Mesendoderm (in vitro differentiated cells): ENCODE data around the gene IL20.

Experiments used
- DNase-seq: peaks from one replicate; pipeline ENCODE4 v3.0.0; 2013
- H2AK5ac ChIP-seq: 2 replicates; pipeline ENCODE4 v1.6.1; 2013; ENCODE audit warnings: low read length, inconsistent platforms
- H2BK120ac ChIP-seq: 2 replicates; pipeline ENCODE4 v1.6.1; 2013; ENCODE audit warnings: low read depth, mild to moderate bottlenecking, low read length, moderate library complexity, mixed read lengths
- H2BK15ac ChIP-seq: replicated peaks from 2 replicates; pipeline ENCODE4 v1.6.1; 2013; ENCODE audit warnings: low read depth, mild to moderate bottlenecking, moderate library complexity
- H2BK5ac ChIP-seq: 2 replicates; pipeline ENCODE4 v1.6.1; 2013; ENCODE audit warnings: low read length, inconsistent platforms
- H3K18ac ChIP-seq: 2 replicates; pipeline ENCODE4 v1.6.1; 2013; ENCODE audit warnings: mild to moderate bottlenecking, low read length, mixed read lengths
- H3K23ac ChIP-seq: one replicate; pipeline ENCODE4 v1.6.1; 2013; ENCODE audit warnings: low read length
- H3K27ac ChIP-seq: 2 replicates; pipeline ENCODE4 v1.5.1; 2013; ENCODE audit warnings: low read depth, mild to moderate bottlenecking, inconsistent platforms, low read length, moderate library complexity
- H3K27me3 ChIP-seq: 2 replicates; pipeline ENCODE4 v1.6.1; 2013; ENCODE audit warnings: low read length, control low read depth, mild to moderate bottlenecking, inconsistent platforms; ENCODE audit not compliant: insufficient read depth, poor library complexity
- H3K36me3 ChIP-seq: 2 replicates; pipeline ENCODE4 v1.6.1; 2013; ENCODE audit warnings: low read length, inconsistent platforms; ENCODE audit not compliant: control insufficient read depth, insufficient read depth
- H3K4ac ChIP-seq: one replicate; pipeline ENCODE4 v1.6.1; 2013; ENCODE audit warnings: low read depth, mild to moderate bottlenecking, low read length, moderate library complexity
- H3K4me1 ChIP-seq: 2 replicates; pipeline ENCODE4 v1.6.1; 2013; ENCODE audit warnings: low read depth, low read length, inconsistent platforms; ENCODE audit not compliant: control insufficient read depth
- H3K4me2 ChIP-seq: 2 replicates; pipeline ENCODE4 v1.6.1; 2013; ENCODE audit warnings: low read length
- H3K4me3 ChIP-seq: 2 replicates; pipeline ENCODE4 v1.5.1; 2013; ENCODE audit warnings: mild to moderate bottlenecking, low read length
- H3K56ac ChIP-seq: one replicate; pipeline ENCODE4 v1.6.1; 2013; ENCODE audit warnings: low read length
- H3K79me1 ChIP-seq: 2 replicates; pipeline ENCODE4 v1.6.1; 2013; ENCODE audit warnings: low read length, inconsistent platforms
- H3K79me2 ChIP-seq: 2 replicates; pipeline ENCODE4 v1.6.1; 2013; ENCODE audit warnings: mild to moderate bottlenecking, low read length; ENCODE audit not compliant: control insufficient read depth, insufficient read depth
- H3K9ac ChIP-seq: 2 replicates; pipeline ENCODE4 v1.6.1; 2013; ENCODE audit warnings: low read length, inconsistent platforms
- H4K5ac ChIP-seq: one replicate; pipeline ENCODE4 v1.6.1; 2013; ENCODE audit warnings: low read length
- H4K8ac ChIP-seq: one replicate; pipeline ENCODE4 v1.6.1; 2013; ENCODE audit warnings: low read depth, mild to moderate bottlenecking, control low read depth, low read length, moderate library complexity
- WGBS: extraction: QIAGEN DNeasy Blood & Tissue Kit; methylation state at CpG from one replicate; pipeline ENCODE4 v1.1.7; 2013; ENCODE audit warnings: low lambda C conversion rate, missing lambda C conversion rate; ENCODE audit not compliant: insufficient coverage; ENCODE audit errors: extremely low coverage; 5-methylcytosine and 5-hydroxymethylcytosine counted together

The IL20 gene

DNA sequence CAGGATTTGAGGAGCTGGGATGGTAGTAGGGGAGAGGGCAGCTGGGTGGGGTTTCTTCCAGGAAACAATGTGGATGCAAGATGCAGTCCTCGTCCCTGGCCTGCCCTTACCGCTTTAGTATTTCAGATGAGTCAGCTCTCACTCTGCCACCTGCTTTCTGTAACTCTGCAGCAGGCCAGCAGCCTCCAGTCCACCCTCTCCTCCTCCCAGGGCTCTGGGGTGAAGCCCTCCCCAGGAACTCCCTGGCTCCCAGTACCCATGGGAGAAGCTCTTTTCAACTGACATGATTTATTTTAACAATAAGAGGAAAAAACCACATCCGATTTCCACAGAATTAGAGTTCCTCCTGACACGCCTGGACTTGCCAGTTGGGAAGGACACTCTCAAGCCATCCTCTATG is 39.0 kb upstream of the IL20 start:
- no peak overlapping the region for H2AK5ac ChIP-seq
- no peak overlapping the region for H2BK5ac ChIP-seq
- no peak overlapping the region for H3K4me2 ChIP-seq
- no peak overlapping the region for H4K5ac ChIP-seq
- no peaks in the 10 kb centered on the region for H3K27me3 ChIP-seq
- no peak overlapping the region for H3K56ac ChIP-seq
- WGBS = no CpG with 5 or more reads among the region's 4 CpGs
- H2BK15ac ChIP-seq = no peak overlapping the region
- no peaks in the 10 kb centered on the region for H3K36me3 ChIP-seq
- no peaks in the 10 kb centered on the region for H3K79me1 ChIP-seq
- H3K4ac ChIP-seq = no peak overlapping the region
- no peaks in the 10 kb centered on the region for H3K79me2 ChIP-seq
- no peak overlapping the region for H3K9ac ChIP-seq
- no peak overlapping the region for H4K8ac ChIP-seq
- no peak overlapping the region for H3K18ac ChIP-seq
- no peak overlapping the region for H3K27ac ChIP-seq
- no peak overlapping the region for H2BK120ac ChIP-seq
- H3K23ac ChIP-seq = no peak overlapping the region
- H3K4me1 ChIP-seq = no peaks in the 10 kb centered on the region
- no peak for DNase-seq
- no peak overlapping the region for H3K4me3 ChIP-seq

GRCh38 chr1:206828061-206828460 is 37.4 kb upstream of the IL20 start:
- H3K23ac ChIP-seq = no peak overlapping the region
- H4K8ac ChIP-seq = no peak overlapping the region
- no peaks in the 10 kb centered on the region for H3K27me3 ChIP-seq
- H2BK120ac ChIP-seq = no peak overlapping the region
- no peak overlapping the region for H3K4me2 ChIP-seq
- no peaks in the 10 kb centered on the region for H3K4me1 ChIP-seq
- no peak overlapping the region for H2AK5ac ChIP-seq
- H3K18ac ChIP-seq = no peak overlapping the region
- H3K79me1 ChIP-seq = no peaks in the 10 kb centered on the region
- no peaks in the 10 kb centered on the region for H3K79me2 ChIP-seq
- no peak overlapping the region for H2BK5ac ChIP-seq
- H3K4ac ChIP-seq = no peak overlapping the region
- no peak overlapping the region for H3K9ac ChIP-seq
- no peak for DNase-seq
- H3K56ac ChIP-seq = no peak overlapping the region
- no peaks in the 10 kb centered on the region for H3K36me3 ChIP-seq
- H3K4me3 ChIP-seq = no peak overlapping the region
- no CpG with 5 or more reads among the region's 1 CpG for WGBS
- no peak overlapping the region for H4K5ac ChIP-seq
- no peak overlapping the region for H3K27ac ChIP-seq
- H2BK15ac ChIP-seq = no peak overlapping the region

- no peaks in the 10 kb centered on the region for H3K27me3 ChIP-seq
- H3K4me3 ChIP-seq = no peak overlapping the region
- H3K56ac ChIP-seq = no peak overlapping the region
- H3K18ac ChIP-seq = no peak overlapping the region
- H4K8ac ChIP-seq = no peak overlapping the region
- H3K79me2 ChIP-seq = no peaks in the 10 kb centered on the region
- DNase-seq = peak; percentile 29
- no peak overlapping the region for H2BK5ac ChIP-seq
- no peak overlapping the region for H3K4ac ChIP-seq
- WGBS = no CpG with 5 or more reads among the region's 4 CpGs
- no peak overlapping the region for H2BK15ac ChIP-seq
- H3K79me1 ChIP-seq = no peaks in the 10 kb centered on the region
- H3K4me1 ChIP-seq = no peaks in the 10 kb centered on the region
- no peak overlapping the region for H2BK120ac ChIP-seq
- H3K27ac ChIP-seq = no peak overlapping the region
- H3K23ac ChIP-seq = no peak overlapping the region
- H3K36me3 ChIP-seq = no peaks in the 10 kb centered on the region
- no peak overlapping the region for H4K5ac ChIP-seq
- H3K9ac ChIP-seq = no peak overlapping the region
- H3K4me2 ChIP-seq = no peak overlapping the region
- no peak overlapping the region for H2AK5ac ChIP-seq
These were observed 36.7 kb upstream of the IL20 start for GRCh38 chr1:206828765-206829164.

- Histone ChIP-seq H3K23ac (no peak overlapping the region), H2BK5ac (no peak overlapping the region), H3K27me3 (no peaks in the 10 kb centered on the region), H2AK5ac (no peak overlapping the region), H3K4me1 (no peaks in the 10 kb centered on the region), H3K36me3 (no peaks in the 10 kb centered on the region), H3K79me2 (no peaks in the 10 kb centered on the region), H3K4me3 (no peak overlapping the region), H3K4ac (no peak overlapping the region), H3K18ac (no peak overlapping the region), H3K9ac (no peak overlapping the region), H3K4me2 (no peak overlapping the region), H3K56ac (no peak overlapping the region), H2BK15ac (no peak overlapping the region), H3K79me1 (no peaks in the 10 kb centered on the region), H4K8ac (no peak overlapping the region), H2BK120ac (no peak overlapping the region), H3K27ac (no peak overlapping the region), H4K5ac (no peak overlapping the region)
- DNase-seq = no peak
- WGBS = no CpG with 5 or more reads among the region's 6 CpGs
These were observed 36.1 kb upstream of the IL20 start for GRCh38 chr1:206829282-206829681.

- Histone ChIP-seq H3K18ac (no peak overlapping the region), H3K4me1 (no peaks in the 10 kb centered on the region), H4K5ac (no peak overlapping the region), H2BK5ac (no peak overlapping the region), H3K36me3 (no peaks in the 10 kb centered on the region), H2BK15ac (no peak overlapping the region), H3K79me2 (no peaks in the 10 kb centered on the region), H3K23ac (no peak overlapping the region), H3K4me3 (no peak overlapping the region), H3K4me2 (no peak overlapping the region), H4K8ac (no peak overlapping the region), H3K4ac (no peak overlapping the region), H3K56ac (no peak overlapping the region), H2AK5ac (no peak overlapping the region), H2BK120ac (no peak overlapping the region), H3K79me1 (no peaks in the 10 kb centered on the region), H3K9ac (no peak overlapping the region), H3K27ac (no peak overlapping the region), H3K27me3 (no peaks in the 10 kb centered on the region)
- DNase-seq = no peak
- WGBS = no CpG with 5 or more reads among the region's 2 CpGs
These were observed 35.5 kb upstream of the IL20 start for GRCh38 chr1:206829875-206830274.

GRCh38 chr1:206831650-206832049 is 33.8 kb upstream of the IL20 start:
- no peak for DNase-seq
- no CpG with 5 or more reads among the region's 4 CpGs for WGBS

More at GRCh38 chr1:206831650-206832049, 33.8 kb upstream of the IL20 start:
- no peaks in the 10 kb centered on the region for H3K27me3 ChIP-seq
- no peak overlapping the region for H3K23ac ChIP-seq
- no peak overlapping the region for H2BK5ac ChIP-seq
- H3K9ac ChIP-seq = no peak overlapping the region
- no peaks in the 10 kb centered on the region for H3K79me2 ChIP-seq
- H3K18ac ChIP-seq = no peak overlapping the region
- H2BK120ac ChIP-seq = no peak overlapping the region
- H3K4me2 ChIP-seq = no peak overlapping the region
- no peaks in the 10 kb centered on the region for H3K36me3 ChIP-seq
- H3K56ac ChIP-seq = no peak overlapping the region
- H3K27ac ChIP-seq = no peak overlapping the region
- no peak overlapping the region for H4K5ac ChIP-seq
- no peak overlapping the region for H3K4ac ChIP-seq
- no peak overlapping the region for H4K8ac ChIP-seq
- H3K79me1 ChIP-seq = no peaks in the 10 kb centered on the region
- no peaks in the 10 kb centered on the region for H3K4me1 ChIP-seq
- no peak overlapping the region for H2AK5ac ChIP-seq
- H2BK15ac ChIP-seq = no peak overlapping the region
- no peak overlapping the region for H3K4me3 ChIP-seq
